CD8-positive, alpha-beta memory T cell (primary cell): ENCODE data around the gene CSTPP1. TPM values are rescaled to one million over a fixed set of nuclear protein-coding genes. Genes with fewer than 3 reads are reported as not detected.

ENCODE experiments used
- CTCF ChIA-PET: fragments of 350-600 bp; sonication (Branson Sonifier 250); formaldehyde crosslinking; loops from one replicate; lab custom pipeline; 2021; ENCODE audit warnings: antibody characterized with exemption; lab: Charles Lee
- POLR2A ChIA-PET: fragments of 350-600 bp; sonication (Branson Sonifier 250); formaldehyde crosslinking; loops from one replicate; lab custom pipeline; 2021; ENCODE audit warnings: antibody characterized with exemption; lab: Charles Lee
- DNase-seq, 5 donors: peaks; one replicate each; pipeline versions ENCODE4 v3.0.0 to v3.0.0-alpha.2; 2020 to 2022; ENCODE audit warnings: mixed read lengths in 1 of 5
- H3K27ac ChIP-seq: one replicate; pipeline ENCODE4 v1.7.0; 2013; ENCODE audit warnings: low read depth, mild to moderate bottlenecking, low read length, moderate library complexity
- H3K27me3 ChIP-seq: 2 replicates; pipeline ENCODE4 v1.7.0; 2013; ENCODE audit warnings: low read length, mild to moderate bottlenecking; ENCODE audit not compliant: insufficient read depth, poor library complexity, severe bottlenecking
- H3K36me3 ChIP-seq: 2 replicates; pipeline ENCODE4 v1.7.0; 2013; ENCODE audit warnings: mild to moderate bottlenecking, low read length, moderate library complexity; ENCODE audit not compliant: insufficient read depth
- H3K4me1 ChIP-seq: 2 replicates; pipeline ENCODE4 v1.7.0; 2013; ENCODE audit warnings: mild to moderate bottlenecking, low read length, moderate library complexity; ENCODE audit not compliant: insufficient read depth
- H3K4me3 ChIP-seq: 2 replicates; pipeline ENCODE4 v1.7.0; 2013; ENCODE audit warnings: mild to moderate bottlenecking, low read length
- H3K9me3 ChIP-seq: 2 replicates; pipeline ENCODE4 v1.7.0; 2013; ENCODE audit warnings: mild to moderate bottlenecking, low read length
- H3K27ac Mint-ChIP-seq, 8 donors: one replicate each; pipeline ENCODE4 v1.8.0; 2020 to 2021; ENCODE audit warnings: mixed read lengths in 8 of 8, mild to moderate bottlenecking in 6 of 8, inconsistent platforms in 3 of 8, moderate library complexity in 3 of 8
- H3K27me3 Mint-ChIP-seq, 2 donors: one replicate each; pipeline ENCODE4 v1.8.0; 2020 to 2021; ENCODE audit warnings: mixed read lengths in 2 of 2, mild to moderate bottlenecking in 1 of 2, moderate library complexity in 1 of 2
- H3K36me3 Mint-ChIP-seq, 3 donors: one replicate each; pipeline ENCODE4 v1.8.0; 2020 to 2021; ENCODE audit warnings: mixed read lengths in 3 of 3, inconsistent platforms in 1 of 3, mild to moderate bottlenecking in 1 of 3
- H3K4me1 Mint-ChIP-seq, 3 donors: one replicate each; pipeline ENCODE4 v1.8.0; 2020 to 2021; ENCODE audit warnings: mixed read lengths in 3 of 3, inconsistent platforms in 1 of 3, mild to moderate bottlenecking in 1 of 3
- H3K4me3 Mint-ChIP-seq, 7 donors: one replicate each; pipeline ENCODE4 v1.8.0; 2020 to 2021; ENCODE audit warnings: mixed read lengths in 7 of 7, mild to moderate bottlenecking in 6 of 7, moderate library complexity in 4 of 7, inconsistent platforms in 2 of 7
- H3K9me3 Mint-ChIP-seq, 5 donors: one replicate each; pipeline ENCODE4 v1.8.0; 2020 to 2022; ENCODE audit warnings: mixed read lengths in 5 of 5, mild to moderate bottlenecking in 3 of 5, moderate library complexity in 2 of 5, inconsistent platforms in 1 of 5
- polyA plus RNA-seq: library from polyadenylated mRNA; unstranded; fragments of 300-500 nt; fragmentation: Illumina TruSeq; gene quantifications from one replicate; pipeline ENCODE4 v1.2.3, GENCODE V29; 2021
- total RNA-seq, 2 experiments: library from RNA; stranded (reverse); gene quantifications; one replicate each; pipeline ENCODE4 v1.2.3, GENCODE V29; 2021

Gene CSTPP1
- total and polyA plus RNA-seq, 3 experiments from 2014 or later = 16.9 to 19.7 (median 18.4) TPM

GRCh38 chr11:46963844-46964243, 27.3 kb downstream of the CSTPP1 start:
- peaks cover 0 to 6% (median 2%) of the 10 kb centered on the region in 5 donors for H3K9me3 Mint-ChIP-seq
- no peak overlapping the region for H3K4me3 ChIP-seq
- H3K9me3 ChIP-seq = no peaks in the 10 kb centered on the region
- no peak overlapping the region for H3K27ac Mint-ChIP-seq
- no peak overlapping the region for H3K27ac ChIP-seq
- H3K4me3 Mint-ChIP-seq = no peak overlapping the region
- peaks cover 16 to 31% (median 28%) of the 10 kb centered on the region in 3 donors for H3K36me3 Mint-ChIP-seq
- POLR2A ChIA-PET = no interaction called here
- no peaks in the 10 kb centered on the region for H3K4me1 ChIP-seq
- no peaks in the 10 kb centered on the region for H3K36me3 ChIP-seq
- no peaks in the 10 kb centered on the region for H3K4me1 Mint-ChIP-seq
- DNase-seq = no peak
- CTCF ChIA-PET = interaction anchor here (1.5 kb wide), 1 partner anchor 410 kb away, joined by 3 read pairs; no protein-coding TSS in a partner anchor
- H3K27me3 ChIP-seq = no peaks in the 10 kb centered on the region
- H3K27me3 Mint-ChIP-seq = peaks cover 0 to 2% of the 10 kb centered on the region in 2 donors

- CTCF ChIA-PET = no interaction called here
- POLR2A ChIA-PET = no interaction called here
- Histone ChIP-seq H3K27me3 (no peaks in the 10 kb centered on the region), H3K27ac (no peak overlapping the region), H3K4me3 (no peak overlapping the region), H3K4me1 (no peaks in the 10 kb centered on the region), H3K9me3 (no peaks in the 10 kb centered on the region), H3K36me3 (no peaks in the 10 kb centered on the region)
- DNase-seq = no peak
- H3K9me3 Mint-ChIP-seq = peaks cover 0 to 2% (median 0%) of the 10 kb centered on the region in 5 donors
- H3K36me3 Mint-ChIP-seq = peaks cover 8 to 9% (median 8%) of the 10 kb centered on the region in 3 donors
- H3K4me3 Mint-ChIP-seq = no peak overlapping the region
- no peak overlapping the region for H3K27ac Mint-ChIP-seq
- H3K4me1 Mint-ChIP-seq = no peaks in the 10 kb centered on the region
- peaks cover 0 to 2% of the 10 kb centered on the region in 2 donors for H3K27me3 Mint-ChIP-seq
Measured at GRCh38 chr11:46966773-46967172, 30.2 kb downstream of the CSTPP1 start.

- CTCF ChIA-PET = no interaction called here
- H3K9me3 Mint-ChIP-seq = no peaks in the 10 kb centered on the region
- POLR2A ChIA-PET = no interaction called here
Measured at GRCh38 chr11:46967962-46968361, 31.4 kb downstream of the CSTPP1 start.

GRCh38 chr11:46969379-46969778, 32.8 kb downstream of the CSTPP1 start:
- CTCF ChIA-PET = no interaction called here
- DNase-seq = no peak
- Histone ChIP-seq H3K36me3 (no peaks in the 10 kb centered on the region), H3K4me1 (no peaks in the 10 kb centered on the region), H3K4me3 (no peak overlapping the region), H3K27me3 (no peaks in the 10 kb centered on the region), H3K27ac (no peak overlapping the region), H3K9me3 (no peaks in the 10 kb centered on the region)
- no peaks in the 10 kb centered on the region for H3K4me1 Mint-ChIP-seq
- H3K36me3 Mint-ChIP-seq = peaks cover 3 to 10% (median 5%) of the 10 kb centered on the region in 3 donors
- H3K27ac Mint-ChIP-seq = no peak overlapping the region
- no peaks in the 10 kb centered on the region for H3K9me3 Mint-ChIP-seq
- H3K27me3 Mint-ChIP-seq = no peaks in the 10 kb centered on the region
- no peak overlapping the region for H3K4me3 Mint-ChIP-seq
- POLR2A ChIA-PET = no interaction called here

More at GRCh38 chr11:46967962-46968361, 31.4 kb downstream of the CSTPP1 start:
- Histone ChIP-seq H3K9me3 (no peaks in the 10 kb centered on the region), H3K27ac (no peak overlapping the region), H3K27me3 (no peaks in the 10 kb centered on the region), H3K4me3 (no peak overlapping the region), H3K4me1 (no peaks in the 10 kb centered on the region), H3K36me3 (no peaks in the 10 kb centered on the region)
- Mint-ChIP-seq H3K4me3 (no peak overlapping the region), H3K27me3 (peaks cover 0 to under 1% of the 10 kb centered on the region in 2 donors), H3K4me1 (no peaks in the 10 kb centered on the region), H3K36me3 (peaks cover 3 to 6% (median 4%) of the 10 kb centered on the region in 3 donors), H3K27ac (no peak overlapping the region)
- no peak for DNase-seq

- CTCF ChIA-PET = no interaction called here
Measured at GRCh38 chr11:46970913-46971625, 34.5 kb downstream of the CSTPP1 start.

GRCh38 chr11:46972343-46972742, 35.8 kb downstream of the CSTPP1 start:
- Histone ChIP-seq H3K36me3 (no peaks in the 10 kb centered on the region), H3K4me1 (no peaks in the 10 kb centered on the region), H3K27me3 (no peaks in the 10 kb centered on the region), H3K27ac (no peak overlapping the region), H3K4me3 (no peak overlapping the region), H3K9me3 (no peaks in the 10 kb centered on the region)
- Mint-ChIP-seq H3K4me3 (no peak overlapping the region), H3K9me3 (no peaks in the 10 kb centered on the region), H3K36me3 (peaks cover 0 to 5% (median 2%) of the 10 kb centered on the region in 3 donors), H3K27ac (no peak overlapping the region), H3K27me3 (no peaks in the 10 kb centered on the region), H3K4me1 (no peaks in the 10 kb centered on the region)
- ChIA-PET CTCF (no interaction called here), POLR2A (no interaction called here)
- no peak for DNase-seq

More at GRCh38 chr11:46970913-46971625, 34.5 kb downstream of the CSTPP1 start:
- H3K27ac ChIP-seq = no peak overlapping the region
- Mint-ChIP-seq H3K4me3 (no peak overlapping the region), H3K36me3 (peaks cover 0 to 5% (median 2%) of the 10 kb centered on the region in 3 donors), H3K9me3 (no peaks in the 10 kb centered on the region), H3K27me3 (no peaks in the 10 kb centered on the region), H3K4me1 (no peaks in the 10 kb centered on the region), H3K27ac (no peak overlapping the region)
- no peaks in the 10 kb centered on the region for H3K4me1 ChIP-seq
- no peak for DNase-seq
- no peaks in the 10 kb centered on the region for H3K9me3 ChIP-seq
- no peak overlapping the region for H3K4me3 ChIP-seq
- no peaks in the 10 kb centered on the region for H3K36me3 ChIP-seq
- POLR2A ChIA-PET = no interaction called here
- no peaks in the 10 kb centered on the region for H3K27me3 ChIP-seq

- Histone ChIP-seq H3K36me3 (no peaks in the 10 kb centered on the region), H3K9me3 (no peaks in the 10 kb centered on the region), H3K27ac (no peak overlapping the region), H3K4me1 (no peaks in the 10 kb centered on the region), H3K4me3 (no peak overlapping the region), H3K27me3 (no peaks in the 10 kb centered on the region)
- peaks cover 0 to 5% (median 2%) of the 10 kb centered on the region in 3 donors for H3K36me3 Mint-ChIP-seq
- H3K4me3 Mint-ChIP-seq = no peak overlapping the region
- H3K4me1 Mint-ChIP-seq = no peaks in the 10 kb centered on the region
- CTCF ChIA-PET = no interaction called here
- DNase-seq = no peak
- no peaks in the 10 kb centered on the region for H3K9me3 Mint-ChIP-seq
- H3K27me3 Mint-ChIP-seq = no peaks in the 10 kb centered on the region
- POLR2A ChIA-PET = no interaction called here
- no peak overlapping the region for H3K27ac Mint-ChIP-seq
Measured at GRCh38 chr11:46972821-46973220, 36.3 kb downstream of the CSTPP1 start.

- H3K4me1 Mint-ChIP-seq = peaks cover 6 to 10% (median 10%) of the 10 kb centered on the region in 3 donors
- CTCF ChIA-PET = no interaction called here
- no peaks in the 10 kb centered on the region for H3K9me3 Mint-ChIP-seq
- Histone ChIP-seq H3K27me3 (no peaks in the 10 kb centered on the region), H3K4me3 (no peak overlapping the region), H3K4me1 (no peaks in the 10 kb centered on the region), H3K9me3 (no peaks in the 10 kb centered on the region), H3K36me3 (no peaks in the 10 kb centered on the region), H3K27ac (no peak overlapping the region)
- H3K27ac Mint-ChIP-seq = no peak overlapping the region
- POLR2A ChIA-PET = no interaction called here
- no peak overlapping the region for H3K4me3 Mint-ChIP-seq
- DNase-seq = no peak
- H3K36me3 Mint-ChIP-seq = peaks cover 0 to 5% (median 2%) of the 10 kb centered on the region in 3 donors
- H3K27me3 Mint-ChIP-seq = no peaks in the 10 kb centered on the region
Measured at GRCh38 chr11:46976182-46976854, 39.8 kb downstream of the CSTPP1 start.
